ENCODE results near the gene CLTB. TPM values are rescaled to one million over a fixed set of nuclear protein-coding genes. Genes with fewer than 3 reads are reported as not detected.

CLTB gene
- total RNA-seq, 1 experiment from 2014 or later: 138 TPM

- peak; percentile 24 for DNase-seq (ENCODE audit: low read depth)
Observed at GRCh38 chr5:176383248-176383905, 33.0 kb downstream of the CLTB start.

GRCh38 chr5:176382721-176383120 lies 33.6 kb downstream of the CLTB start:
- DNase-seq (ENCODE audit: low read depth): no peak

GRCh38 chr5:176381979-176382378 lies 34.4 kb downstream of the CLTB start:
- DNase-seq (ENCODE audit: low read depth): no peak

GRCh38 chr5:176381423-176381822 lies 34.9 kb downstream of the CLTB start:
- DNase-seq (ENCODE audit: low read depth): no peak

GRCh38 chr5:176379881-176380280 lies 36.5 kb downstream of the CLTB start:
- no peak for DNase-seq (ENCODE audit: low read depth)

- no peak for DNase-seq (ENCODE audit: low read depth)
Observed at GRCh38 chr5:176373100-176373818, 43.1 kb downstream of the CLTB start.

GRCh38 chr5:176371621-176372539 lies 44.5 kb downstream of the CLTB start:
- no peak for DNase-seq (ENCODE audit: low read depth)

- DNase-seq (ENCODE audit: low read depth): no peak
Observed at GRCh38 chr5:176369934-176370711, 46.2 kb downstream of the CLTB start.

GRCh38 chr5:176368726-176369125 lies 47.6 kb downstream of the CLTB start:
- no peak for DNase-seq (ENCODE audit: low read depth)

GRCh38 chr5:176366232-176366894 lies 50.0 kb downstream of the CLTB start:
- DNase-seq (ENCODE audit: low read depth): no peak

GRCh38 chr5:176365351-176366231 lies 50.7 kb downstream of the CLTB start, which contains the start of gene ARL10:
TSS of gene ARL10 (plus strand) at chr5:176365487. CDS start at chr5:176365564, 77 bp downstream.
- peak; percentile 68 for DNase-seq (ENCODE audit: low read depth)

GRCh38 chr5:176364765-176365350 lies 51.5 kb downstream of the CLTB start:
- no peak for DNase-seq (ENCODE audit: low read depth)

GRCh38 chr5:176362233-176362490 lies 54.2 kb downstream of the CLTB start:
- no peak for DNase-seq (ENCODE audit: low read depth)

- peak; percentile 88 for DNase-seq (ENCODE audit: low read depth)
Observed at GRCh38 chr5:176361437-176362232, 54.7 kb downstream of the CLTB start, which contains the start of gene KIAA1191. TSS of gene KIAA1191 (minus strand) at chr5:176361764. CDS start at chr5:176359508, 2,256 bp downstream.

- DNase-seq (ENCODE audit: low read depth): no peak
Observed at GRCh38 chr5:176360894-176361436, 55.4 kb downstream of the CLTB start.

- peak; percentile 66 for DNase-seq (ENCODE audit: low read depth)
Observed at GRCh38 chr5:176359658-176360057, 56.7 kb downstream of the CLTB start.

GRCh38 chr5:176356179-176356566 lies 60.2 kb downstream of the CLTB start:
- DNase-seq (ENCODE audit: low read depth): no peak
